ENCODE results near the gene MAOB. TPM values are rescaled to one million over a fixed set of nuclear protein-coding genes. Genes with fewer than 3 reads are reported as not detected.
"Not testable (repeated sequence)": the region's sequence is repeated elsewhere in the genome, so short reads cannot be mapped to it uniquely, and the experiment has no call there.

Gene MAOB
- total and polyA plus RNA-seq, 2 experiments from 2014 or later = 0.09 TPM; not detected in 1

DNA sequence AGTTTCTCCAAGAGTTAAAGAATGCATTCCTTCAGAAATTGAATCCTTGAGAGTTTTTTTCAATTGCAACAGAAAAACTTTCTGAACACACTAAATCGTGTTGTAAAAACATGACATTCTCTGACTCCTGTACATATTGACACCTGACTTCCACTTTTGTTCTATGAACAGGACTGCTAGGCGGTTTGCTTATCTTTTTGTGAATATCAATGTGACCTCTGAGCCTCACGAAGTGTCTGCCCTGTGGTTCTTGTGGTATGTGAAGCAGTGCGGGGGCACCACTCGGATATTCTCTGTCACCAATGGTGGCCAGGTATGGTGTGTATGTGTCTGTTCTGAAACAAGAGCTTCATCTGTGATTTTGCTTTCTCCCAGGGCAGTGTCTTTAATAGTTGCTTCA is 154.2 kb downstream of the MAOB start:
- Histone ChIP-seq H3K27me3 (replicated peaks; ENCODE audit: insufficient read depth) (no peaks in the 10 kb centered on the region), H3K9me2 (ENCODE audit: insufficient read depth) (no peaks in the 10 kb centered on the region), H3K4me2 (ENCODE audit: unreplicated experiment) (no peak overlapping the region), H3K79me2 (ENCODE audit: insufficient read depth) (no peaks in the 10 kb centered on the region), H4K20me1 (ENCODE audit: insufficient read depth) (no peaks in the 10 kb centered on the region), H3K9me3 (ENCODE audit: low read depth) (no peaks in the 10 kb centered on the region), H3K27ac (no peak overlapping the region), H3K9ac (no peak overlapping the region), H3F3A (ENCODE audit: insufficient read depth) (no peaks in the 10 kb centered on the region), H3K36me3 (ENCODE audit: low read depth) (no peaks in the 10 kb centered on the region), H3K4me3 (no peak overlapping the region), H2AFZ (no peak overlapping the region), H3K4me1 (ENCODE audit: insufficient read depth) (no peaks in the 10 kb centered on the region)
- DNase-seq = no peak
- no peak for TF ChIP-seq EZH2phosphoT487 (IDR thresholded peaks at IDR 0.05; ENCODE audit: insufficient read depth, low read depth)
- TF ChIP-seq EZH2 (IDR thresholded peaks at IDR 0.05; ENCODE audit: insufficient read depth, poor library complexity, severe bottlenecking) = no peak
- in situ Hi-C loops (cut with MboI) = no loop called here
- 55 to 63% methylated on average over 5 of the region's 5 CpGs for WGBS, 2 experiments (ENCODE audit: low coverage in 1 of 2, low lambda C conversion rate in 2 of 2, missing lambda C conversion rate in 2 of 2)

DNA sequence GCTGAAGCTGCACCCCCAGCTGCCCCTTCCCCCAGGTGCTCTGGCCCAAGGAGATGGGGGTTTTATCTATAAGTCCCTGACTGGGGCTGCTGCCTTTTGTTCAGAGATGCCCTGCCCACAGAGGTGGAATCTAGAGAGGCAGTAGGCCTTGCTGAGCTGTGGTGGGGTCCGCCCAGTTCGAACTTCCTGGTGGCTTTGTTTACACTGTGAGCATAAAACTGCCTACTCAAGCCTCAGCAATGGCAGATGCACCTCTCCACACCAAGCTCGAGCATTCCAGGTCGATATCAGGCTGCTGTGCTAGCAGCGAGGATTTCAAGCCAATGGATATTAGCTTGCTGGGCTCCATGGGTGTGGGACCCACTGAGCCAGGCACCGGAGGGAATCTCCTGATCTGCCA is 155.0 kb downstream of the MAOB start:
- H3K4me3 ChIP-seq; H3K4me2 ChIP-seq (ENCODE audit: unreplicated experiment); H4K20me1 ChIP-seq (ENCODE audit: insufficient read depth); in situ Hi-C loops (cut with MboI); H3K27ac ChIP-seq; H3K9ac ChIP-seq; H3K27me3 ChIP-seq (replicated peaks; ENCODE audit: insufficient read depth); H2AFZ ChIP-seq; H3K36me3 ChIP-seq (ENCODE audit: low read depth); H3K9me2 ChIP-seq (ENCODE audit: insufficient read depth); H3F3A ChIP-seq (ENCODE audit: insufficient read depth); H3K79me2 ChIP-seq (ENCODE audit: insufficient read depth); H3K9me3 ChIP-seq (ENCODE audit: low read depth); DNase-seq; H3K4me1 ChIP-seq (ENCODE audit: insufficient read depth): not testable (repeated sequence)
- 55 to 58% methylated on average over 6 of the region's 6 CpGs for WGBS, 2 experiments (ENCODE audit: low coverage in 1 of 2, low lambda C conversion rate in 2 of 2, missing lambda C conversion rate in 2 of 2)

DNA sequence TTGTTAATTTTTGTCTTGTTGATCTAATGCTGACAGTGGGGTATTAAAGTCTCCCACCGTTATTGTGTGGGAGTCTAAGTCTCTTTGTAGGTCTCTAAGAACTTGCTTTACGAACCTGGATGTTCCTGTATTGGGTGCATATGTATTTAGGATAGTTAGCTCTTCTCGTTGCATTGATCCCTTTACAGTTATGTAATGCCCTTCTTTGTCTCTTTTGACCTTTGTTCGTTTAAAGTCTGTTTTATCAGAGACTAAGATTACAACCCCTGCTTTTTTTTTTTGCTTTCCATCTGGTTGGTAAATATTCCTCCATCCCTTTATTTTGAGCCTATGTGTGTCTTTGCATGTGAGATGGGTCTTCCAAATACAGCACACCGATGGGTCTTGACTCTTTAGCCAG is 157.0 kb downstream of the MAOB start:
- DNase-seq; H3K4me3 ChIP-seq; H3K4me1 ChIP-seq (ENCODE audit: insufficient read depth); H3F3A ChIP-seq (ENCODE audit: insufficient read depth); in situ Hi-C loops (cut with MboI); H3K9me3 ChIP-seq (ENCODE audit: low read depth); H3K36me3 ChIP-seq (ENCODE audit: low read depth); H3K9me2 ChIP-seq (ENCODE audit: insufficient read depth); H2AFZ ChIP-seq; H3K9ac ChIP-seq; H3K79me2 ChIP-seq (ENCODE audit: insufficient read depth); H3K4me2 ChIP-seq (ENCODE audit: unreplicated experiment); H3K27me3 ChIP-seq (replicated peaks; ENCODE audit: insufficient read depth); H3K27ac ChIP-seq; H4K20me1 ChIP-seq (ENCODE audit: insufficient read depth): not testable (repeated sequence)
- WGBS, 2 experiments (ENCODE audit: low coverage in 1 of 2, low lambda C conversion rate in 2 of 2, missing lambda C conversion rate in 2 of 2) = 49 to 52% methylated on average over 5 of the region's 5 CpGs

DNA sequence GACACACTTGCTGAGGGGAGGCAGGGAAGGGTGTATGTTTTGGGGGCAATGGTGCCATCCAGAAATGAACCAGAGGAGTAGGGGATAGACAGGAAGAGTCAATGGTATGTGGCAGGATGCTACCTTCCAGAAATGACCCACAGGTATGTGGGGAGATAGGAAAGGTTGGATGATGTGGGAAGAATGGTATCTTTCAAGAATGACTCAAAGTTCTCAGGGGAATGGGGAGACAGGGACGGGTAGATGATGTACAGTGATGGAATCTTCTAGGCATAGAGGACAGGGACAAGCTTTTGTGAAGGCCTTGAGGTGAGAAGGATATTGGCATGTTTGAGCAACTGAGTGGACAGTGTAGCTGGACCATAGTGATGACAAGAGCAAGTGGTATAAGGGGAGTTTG is 161.3 kb downstream of the MAOB start:
- no peak overlapping the region for H3K27ac ChIP-seq
- no peak overlapping the region for H2AFZ ChIP-seq
- H3K9ac ChIP-seq = no peak overlapping the region
- H3K4me2 ChIP-seq (ENCODE audit: unreplicated experiment) = no peak overlapping the region
- H3K27me3 ChIP-seq (replicated peaks; ENCODE audit: insufficient read depth) = no peaks in the 10 kb centered on the region
- H3K36me3 ChIP-seq (ENCODE audit: low read depth) = no peaks in the 10 kb centered on the region
- no peak for DNase-seq
- in situ Hi-C loops (cut with MboI) = no loop called here
- H4K20me1 ChIP-seq (ENCODE audit: insufficient read depth) = no peaks in the 10 kb centered on the region
- H3K4me1 ChIP-seq (ENCODE audit: insufficient read depth) = no peaks in the 10 kb centered on the region
- TF ChIP-seq EZH2phosphoT487 (IDR thresholded peaks at IDR 0.05; ENCODE audit: insufficient read depth, low read depth) (no peak), EZH2 (IDR thresholded peaks at IDR 0.05; ENCODE audit: insufficient read depth, poor library complexity, severe bottlenecking) (no peak)
- no peaks in the 10 kb centered on the region for H3K9me3 ChIP-seq (ENCODE audit: low read depth)
- H3K79me2 ChIP-seq (ENCODE audit: insufficient read depth) = no peaks in the 10 kb centered on the region
- 0 to 50% methylated on average over 1 of the region's 1 CpG for WGBS, 2 experiments (ENCODE audit: low coverage in 1 of 2, low lambda C conversion rate in 2 of 2, missing lambda C conversion rate in 2 of 2)
- no peak overlapping the region for H3K4me3 ChIP-seq
- no peaks in the 10 kb centered on the region for H3F3A ChIP-seq (ENCODE audit: insufficient read depth)
- H3K9me2 ChIP-seq (ENCODE audit: insufficient read depth) = no peaks in the 10 kb centered on the region

DNA sequence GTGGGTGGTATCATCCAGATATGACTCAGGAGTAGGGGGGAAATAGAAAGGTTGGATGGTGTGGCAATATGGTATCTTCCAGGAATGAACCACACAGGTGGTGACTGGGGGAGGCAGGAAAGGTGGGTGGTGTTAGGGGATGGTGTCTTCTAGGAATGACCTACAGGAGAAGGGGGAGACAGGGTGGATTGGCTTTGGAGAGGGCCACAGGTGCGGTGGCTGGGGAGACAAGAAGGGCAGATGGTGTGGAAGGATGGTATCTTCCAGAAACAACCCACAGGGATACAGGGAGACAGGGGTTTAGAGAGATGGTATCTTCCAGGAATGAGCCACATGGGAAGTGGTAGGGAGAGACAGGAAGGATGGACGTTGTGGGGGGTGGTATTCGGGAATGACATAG is 162.2 kb downstream of the MAOB start:
- no peak overlapping the region for H3K4me3 ChIP-seq
- H4K20me1 ChIP-seq (ENCODE audit: insufficient read depth) = no peaks in the 10 kb centered on the region
- H3K79me2 ChIP-seq (ENCODE audit: insufficient read depth) = no peaks in the 10 kb centered on the region
- no peaks in the 10 kb centered on the region for H3F3A ChIP-seq (ENCODE audit: insufficient read depth)
- no peaks in the 10 kb centered on the region for H3K36me3 ChIP-seq (ENCODE audit: low read depth)
- in situ Hi-C loops (cut with MboI) = no loop called here
- no peak overlapping the region for H3K27ac ChIP-seq
- H3K4me2 ChIP-seq (ENCODE audit: unreplicated experiment) = no peak overlapping the region
- H3K9me2 ChIP-seq (ENCODE audit: insufficient read depth) = no peaks in the 10 kb centered on the region
- H3K27me3 ChIP-seq (replicated peaks; ENCODE audit: insufficient read depth) = no peaks in the 10 kb centered on the region
- no peak overlapping the region for H2AFZ ChIP-seq
- 6 to 26% methylated on average over 2 to 3 of the region's 3 CpGs for WGBS, 2 experiments (ENCODE audit: low coverage in 1 of 2, low lambda C conversion rate in 2 of 2, missing lambda C conversion rate in 2 of 2)
- TF ChIP-seq EZH2 (IDR thresholded peaks at IDR 0.05; ENCODE audit: insufficient read depth, poor library complexity, severe bottlenecking) (no peak), EZH2phosphoT487 (IDR thresholded peaks at IDR 0.05; ENCODE audit: insufficient read depth, low read depth) (no peak)
- no peak for DNase-seq
- H3K9me3 ChIP-seq (ENCODE audit: low read depth) = no peaks in the 10 kb centered on the region
- no peaks in the 10 kb centered on the region for H3K4me1 ChIP-seq (ENCODE audit: insufficient read depth)
- H3K9ac ChIP-seq = no peak overlapping the region
